Astrocyte of the spinal cord (primary cell): Measurements from ENCODE around the gene NRK.

ENCODE experiments used
- DNase-seq: peaks from one replicate; pipeline ENCODE4 v3.0.0; 2011; ENCODE audit warnings: low read depth, low spot score
- H3K4me3 ChIP-seq: 2 replicates; pipeline ENCODE4 v1.5.1; 2011; ENCODE audit warnings: low read depth, mild to moderate bottlenecking, low read length, moderate library complexity
- in situ Hi-C: cut with HindIII; loops from 2 replicates; pipeline ENCODE4 v1.10.0; 2017; ENCODE audit warnings: low sequenced_read_pairs
- TF ChIP-seq, protein P1 (sequence below): IDR thresholded peaks from 2 replicates; pipeline ENCODE4 v1.5.1; 2012; ENCODE audit warnings: low read depth, mild to moderate bottlenecking, low read length, inconsistent platforms

NRK gene

DNA sequence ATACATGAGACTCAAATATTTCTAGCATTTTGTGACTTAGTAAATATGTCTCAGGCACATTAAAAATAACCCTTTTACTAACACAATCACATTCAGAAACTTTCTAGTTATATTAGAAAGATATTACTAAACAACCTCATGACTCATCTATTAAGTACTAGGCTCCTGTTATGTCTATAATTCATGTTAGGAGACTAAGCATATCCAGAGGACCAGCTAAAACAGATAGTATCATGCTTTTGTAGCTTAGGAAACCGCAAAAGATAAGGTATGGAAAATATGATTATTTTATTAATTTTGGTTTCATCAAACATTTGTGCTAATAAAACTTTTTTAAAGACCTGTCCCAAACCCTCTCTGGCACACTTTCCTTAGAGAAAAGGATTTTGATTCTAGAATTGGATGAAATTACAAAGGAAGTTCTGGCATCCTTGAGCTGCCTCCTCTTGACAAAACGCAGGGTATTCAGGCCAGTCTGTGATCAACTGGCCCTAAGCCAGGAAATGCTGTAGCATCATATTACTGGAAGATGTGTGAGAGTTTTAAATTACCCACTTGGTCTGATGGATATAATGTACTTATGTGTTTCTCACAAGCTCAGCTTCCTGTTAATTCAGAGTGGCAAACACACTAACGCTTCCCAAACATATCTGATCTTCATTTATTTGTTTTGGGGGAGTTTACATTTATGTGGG lies 60.4 kb downstream of the NRK start:
- no peak overlapping the region for H3K4me3 ChIP-seq
- DNase-seq: peak; percentile 47
- in situ Hi-C loops: no loop called here
- TF ChIP-seq, protein P1, sequence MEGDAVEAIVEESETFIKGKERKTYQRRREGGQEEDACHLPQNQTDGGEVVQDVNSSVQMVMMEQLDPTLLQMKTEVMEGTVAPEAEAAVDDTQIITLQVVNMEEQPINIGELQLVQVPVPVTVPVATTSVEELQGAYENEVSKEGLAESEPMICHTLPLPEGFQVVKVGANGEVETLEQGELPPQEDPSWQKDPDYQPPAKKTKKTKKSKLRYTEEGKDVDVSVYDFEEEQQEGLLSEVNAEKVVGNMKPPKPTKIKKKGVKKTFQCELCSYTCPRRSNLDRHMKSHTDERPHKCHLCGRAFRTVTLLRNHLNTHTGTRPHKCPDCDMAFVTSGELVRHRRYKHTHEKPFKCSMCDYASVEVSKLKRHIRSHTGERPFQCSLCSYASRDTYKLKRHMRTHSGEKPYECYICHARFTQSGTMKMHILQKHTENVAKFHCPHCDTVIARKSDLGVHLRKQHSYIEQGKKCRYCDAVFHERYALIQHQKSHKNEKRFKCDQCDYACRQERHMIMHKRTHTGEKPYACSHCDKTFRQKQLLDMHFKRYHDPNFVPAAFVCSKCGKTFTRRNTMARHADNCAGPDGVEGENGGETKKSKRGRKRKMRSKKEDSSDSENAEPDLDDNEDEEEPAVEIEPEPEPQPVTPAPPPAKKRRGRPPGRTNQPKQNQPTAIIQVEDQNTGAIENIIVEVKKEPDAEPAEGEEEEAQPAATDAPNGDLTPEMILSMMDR: no peak

DNA sequence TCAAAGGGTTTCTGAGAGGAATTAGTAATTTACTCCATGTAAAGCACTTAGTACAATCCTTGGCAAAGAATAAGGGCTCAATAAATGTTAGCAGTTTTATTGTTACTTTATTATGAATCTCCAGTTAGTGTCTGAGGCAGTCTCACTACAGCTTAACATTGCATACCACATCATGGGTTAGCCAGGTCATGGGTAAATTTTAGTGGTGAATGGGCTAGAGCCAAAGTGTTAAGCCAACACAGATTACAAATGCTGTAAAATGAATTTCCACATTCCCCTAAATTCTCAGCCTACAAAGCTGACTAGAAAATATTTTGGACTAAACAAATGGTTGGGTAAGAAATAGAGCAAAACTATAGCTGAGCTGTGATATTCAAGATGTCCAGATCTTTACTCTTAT lies 72.4 kb downstream of the NRK start:
- in situ Hi-C loops: no loop called here

DNA sequence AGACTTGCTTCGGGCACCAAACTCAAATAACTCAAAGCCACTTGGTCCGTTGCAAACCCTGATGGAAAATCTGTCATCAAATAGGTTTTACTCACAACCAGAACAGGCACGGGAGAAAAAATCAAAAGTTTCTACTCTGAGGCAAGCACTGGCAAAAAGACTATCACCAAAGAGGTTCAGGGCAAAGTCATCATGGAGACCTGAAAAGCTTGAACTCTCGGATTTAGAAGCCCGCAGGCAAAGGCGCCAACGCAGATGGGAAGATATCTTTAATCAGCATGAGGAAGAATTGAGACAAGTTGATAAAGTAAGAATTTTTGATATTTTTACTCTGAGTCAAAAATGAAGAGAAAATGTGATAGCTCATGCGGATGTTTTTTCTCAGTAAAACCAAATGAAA lies 87.2 kb downstream of the NRK start:
- TF ChIP-seq, protein P1: no peak
- in situ Hi-C loops: no loop called here
- DNase-seq: no peak
- H3K4me3 ChIP-seq: no peak overlapping the region

More for the DNA sequence above, 72.4 kb downstream of the NRK start:
- H3K4me3 ChIP-seq: no peak overlapping the region
- no peak for DNase-seq
- TF ChIP-seq, protein P1: no peak

DNA sequence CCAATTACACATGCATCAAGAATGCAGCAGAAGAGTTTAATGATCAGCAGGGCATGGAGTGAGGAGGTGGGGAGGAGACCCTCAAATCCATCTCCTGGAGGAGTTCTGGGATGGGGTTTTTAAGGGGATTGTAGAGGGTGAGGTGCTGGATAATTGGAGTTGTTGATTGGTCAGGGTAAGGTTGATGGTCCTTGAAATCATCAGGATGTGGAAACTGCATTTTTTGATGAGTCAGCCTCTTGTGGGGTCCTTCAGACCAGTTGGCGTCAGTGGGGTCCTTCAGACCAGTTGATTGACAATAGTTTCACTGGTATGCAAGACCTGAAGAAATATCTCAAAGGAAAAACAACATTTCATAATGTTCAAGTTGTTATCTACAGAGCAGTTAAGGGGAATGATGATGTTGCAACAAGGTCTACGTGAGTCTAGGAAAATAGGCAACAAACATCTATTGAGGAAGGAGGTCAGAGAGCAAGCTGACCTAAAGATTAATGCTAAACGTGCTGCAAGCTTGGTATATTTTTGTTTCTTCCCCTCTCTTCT lies 88.3 kb downstream of the NRK start:
- H3K4me3 ChIP-seq: no peak overlapping the region
- in situ Hi-C loops: no loop called here
- TF ChIP-seq, protein P1: no peak
- no peak for DNase-seq

DNA sequence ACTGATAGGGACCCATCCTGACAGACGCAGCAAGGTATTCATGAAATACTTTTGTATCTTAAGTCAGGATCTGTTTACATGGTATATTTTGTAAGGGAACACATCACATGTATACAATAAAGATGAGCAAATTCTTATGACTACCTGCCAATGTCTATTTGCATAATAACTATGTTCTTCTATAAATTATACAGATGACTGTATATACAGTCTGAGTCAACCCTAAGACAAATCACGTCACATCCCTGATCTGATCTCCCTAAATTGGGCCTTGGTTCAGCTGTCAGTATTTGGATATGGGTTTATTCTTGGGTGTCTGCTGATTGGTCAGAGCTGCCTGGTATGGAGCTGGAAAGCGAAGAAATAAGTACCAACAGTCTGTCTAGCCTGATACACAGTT lies 122.9 kb downstream of the NRK start:
- in situ Hi-C loops: no loop called here

DNA sequence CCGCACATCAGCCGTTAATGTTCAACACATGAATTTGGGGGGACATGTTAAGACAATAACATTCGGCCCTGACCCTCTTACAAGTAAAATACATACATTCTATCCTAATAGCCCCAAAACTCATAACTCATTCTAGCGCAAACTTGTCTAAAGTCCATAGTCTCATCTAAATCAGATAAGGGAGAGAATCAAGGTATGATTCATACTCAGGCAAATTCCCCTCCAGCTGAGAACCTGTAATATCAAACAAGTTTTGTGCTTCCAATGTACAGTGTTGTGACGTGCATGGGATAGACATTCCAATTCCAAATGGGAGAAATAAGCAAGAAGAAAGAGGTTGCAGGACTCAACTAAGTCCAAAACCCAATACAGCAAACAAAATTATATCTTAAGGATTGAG lies 147.1 kb downstream of the NRK start:
- in situ Hi-C loops: no loop called here
- H3K4me3 ChIP-seq: no peak overlapping the region
- TF ChIP-seq, protein P1: no peak
- DNase-seq: no peak

More for the DNA sequence above, 122.9 kb downstream of the NRK start:
- no peak overlapping the region for H3K4me3 ChIP-seq
- no peak for DNase-seq
- TF ChIP-seq, protein P1: no peak
